Colonic mucosa (tissue), 4 donors: ENCODE data around the gene LMBR1L. TPM values are rescaled to one million over a fixed set of nuclear protein-coding genes. Genes with fewer than 3 reads are reported as not detected.

Experiments
- DNase-seq: peaks from one replicate; pipeline ENCODE4 v3.0.0-alpha.2; 2020
- H3K27ac ChIP-seq: fragments of 200-600 bp; one replicate; pipeline ENCODE4 v1.8.0; 2021
- H3K27me3 ChIP-seq: fragments of 200-600 bp; one replicate; pipeline ENCODE4 v1.8.0; 2021
- H3K36me3 ChIP-seq: fragments of 200-600 bp; one replicate; pipeline ENCODE4 v1.8.0; 2021
- H3K4me1 ChIP-seq: fragments of 200-600 bp; one replicate; pipeline ENCODE4 v1.8.0; 2021; ENCODE audit warnings: mild to moderate bottlenecking
- H3K4me3 ChIP-seq: fragments of 200-600 bp; one replicate; pipeline ENCODE4 v1.8.0; 2021
- H3K9ac ChIP-seq, 2 donors: one replicate each; pipeline ENCODE4 v1.7.0; 2013; ENCODE audit warnings: control low read depth in 2 of 2, low read depth in 2 of 2, low read length in 2 of 2
- H3K9me3 ChIP-seq: fragments of 200-600 bp; one replicate; pipeline ENCODE4 v1.8.0; 2021
- intact Hi-C: fragments of 100-400 bp; cut with DNase I; formaldehyde crosslinking; loops from one replicate; pipeline ENCODE4 v1.14.1; 2022
- total RNA-seq, 2 donors: library from RNA; stranded (reverse); fragmentation: NEBNext Ultra II Directional in 1 of 2; extraction: Animal tissue kit (Norgen Biotek cat#: 25700) in 1 of 2; gene quantifications; one replicate each; pipeline ENCODE4 v1.2.1, GENCODE V29; 2021
- TF ChIP-seq, protein P1 (sequence below): fragments of 200-600 bp; IDR thresholded peaks from one replicate; pipeline ENCODE4 v1.8.0; 2022; ENCODE audit warnings: antibody characterized with exemption, mild to moderate bottlenecking
- donor health status: healthy.
- donor health status: DM: no; HTN: no; CAD: no.
- donor health status: DM: no; HTN: no; CAD: no.

Gene LMBR1L
- total RNA-seq, 2 donors from 2014 or later, result 36.9 to 38.2 TPM

DNA sequence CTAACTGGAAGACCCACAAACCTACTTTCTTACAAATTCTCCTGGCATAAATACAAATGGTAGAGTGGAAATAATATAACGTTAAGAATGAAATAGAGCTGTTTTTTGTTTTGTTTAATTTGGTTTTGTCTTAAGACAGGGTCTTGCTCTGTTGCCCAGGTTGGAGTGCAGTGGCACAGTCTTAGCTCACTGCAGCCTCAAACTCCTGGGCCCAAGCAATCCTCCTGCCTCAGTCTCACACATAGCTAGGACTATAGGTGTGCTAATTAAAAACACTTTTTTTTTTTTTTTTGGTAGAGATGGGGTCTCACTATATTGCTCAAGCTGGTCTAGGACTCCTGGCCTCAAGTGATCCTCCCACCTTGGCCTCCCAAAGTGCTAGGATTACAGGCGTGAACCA is 11.9 kb downstream of the LMBR1L start:
- DNase-seq, result no peak
- Histone ChIP-seq H3K36me3 (peaks cover 18% of the 10 kb centered on the region), H3K27ac (no peak overlapping the region), H3K9ac (no peak overlapping the region), H3K4me1 (peaks cover 3% of the 10 kb centered on the region), H3K9me3 (no peaks in the 10 kb centered on the region), H3K4me3 (no peak overlapping the region), H3K27me3 (peaks cover 12% of the 10 kb centered on the region)
- intact Hi-C loops, result loop anchor here (5.0 kb wide), 1 partner anchor 36 kb away; the partner anchor contains the start of gene KMT2D
- TF ChIP-seq, protein P1, sequence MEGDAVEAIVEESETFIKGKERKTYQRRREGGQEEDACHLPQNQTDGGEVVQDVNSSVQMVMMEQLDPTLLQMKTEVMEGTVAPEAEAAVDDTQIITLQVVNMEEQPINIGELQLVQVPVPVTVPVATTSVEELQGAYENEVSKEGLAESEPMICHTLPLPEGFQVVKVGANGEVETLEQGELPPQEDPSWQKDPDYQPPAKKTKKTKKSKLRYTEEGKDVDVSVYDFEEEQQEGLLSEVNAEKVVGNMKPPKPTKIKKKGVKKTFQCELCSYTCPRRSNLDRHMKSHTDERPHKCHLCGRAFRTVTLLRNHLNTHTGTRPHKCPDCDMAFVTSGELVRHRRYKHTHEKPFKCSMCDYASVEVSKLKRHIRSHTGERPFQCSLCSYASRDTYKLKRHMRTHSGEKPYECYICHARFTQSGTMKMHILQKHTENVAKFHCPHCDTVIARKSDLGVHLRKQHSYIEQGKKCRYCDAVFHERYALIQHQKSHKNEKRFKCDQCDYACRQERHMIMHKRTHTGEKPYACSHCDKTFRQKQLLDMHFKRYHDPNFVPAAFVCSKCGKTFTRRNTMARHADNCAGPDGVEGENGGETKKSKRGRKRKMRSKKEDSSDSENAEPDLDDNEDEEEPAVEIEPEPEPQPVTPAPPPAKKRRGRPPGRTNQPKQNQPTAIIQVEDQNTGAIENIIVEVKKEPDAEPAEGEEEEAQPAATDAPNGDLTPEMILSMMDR, result no peak

DNA sequence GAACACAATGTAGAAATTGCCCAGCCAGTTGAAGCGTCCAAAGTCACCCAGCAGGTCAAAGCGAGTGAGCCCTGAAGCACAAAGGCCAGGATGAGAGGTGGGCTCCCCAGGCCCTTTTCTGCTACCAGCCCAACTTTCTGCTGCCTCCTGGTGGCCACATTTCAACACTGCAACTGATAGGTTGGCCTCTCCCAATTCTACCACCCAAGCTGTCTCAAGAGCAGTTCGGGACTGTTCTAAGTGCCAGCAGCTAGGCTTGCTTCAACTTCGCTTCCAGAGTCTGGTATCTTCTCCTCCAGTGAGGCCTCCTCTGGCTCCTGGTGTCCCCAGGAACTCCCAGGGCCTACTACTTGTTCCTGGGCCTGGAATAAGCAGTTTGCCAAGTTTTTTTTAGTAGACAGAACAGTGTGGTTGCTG is 12.6 kb downstream of the LMBR1L start:
- no peak overlapping the region for H3K9ac ChIP-seq
- H3K36me3 ChIP-seq, result peaks cover 18% of the 10 kb centered on the region
- peaks cover 3% of the 10 kb centered on the region for H3K4me1 ChIP-seq
- H3K27ac ChIP-seq, result no peak overlapping the region
- no peaks in the 10 kb centered on the region for H3K9me3 ChIP-seq
- H3K4me3 ChIP-seq, result no peak overlapping the region
- H3K27me3 ChIP-seq, result peaks cover 16% of the 10 kb centered on the region
- TF ChIP-seq, protein P1, result peak; percentile 72
- peak; percentile 49 for DNase-seq
- intact Hi-C loops, result loop anchor here (5.0 kb wide), 1 partner anchor 36 kb away; the partner anchor contains the start of gene KMT2D

- TF ChIP-seq, protein P1, result no peak
- DNase-seq, result no peak
- Histone ChIP-seq H3K27me3 (peaks cover 21% of the 10 kb centered on the region), H3K4me3 (no peak overlapping the region), H3K9me3 (no peaks in the 10 kb centered on the region), H3K36me3 (peaks cover 14% of the 10 kb centered on the region), H3K4me1 (peaks cover 3% of the 10 kb centered on the region), H3K27ac (no peak overlapping the region), H3K9ac (no peak overlapping the region)
- intact Hi-C loops, result loop anchor here (5.0 kb wide), 1 partner anchor 35 kb away; the partner anchor contains the start of gene KMT2D
Measured at GRCh38 chr12:49097381-49097780, 13.3 kb downstream of the LMBR1L start.

DNA sequence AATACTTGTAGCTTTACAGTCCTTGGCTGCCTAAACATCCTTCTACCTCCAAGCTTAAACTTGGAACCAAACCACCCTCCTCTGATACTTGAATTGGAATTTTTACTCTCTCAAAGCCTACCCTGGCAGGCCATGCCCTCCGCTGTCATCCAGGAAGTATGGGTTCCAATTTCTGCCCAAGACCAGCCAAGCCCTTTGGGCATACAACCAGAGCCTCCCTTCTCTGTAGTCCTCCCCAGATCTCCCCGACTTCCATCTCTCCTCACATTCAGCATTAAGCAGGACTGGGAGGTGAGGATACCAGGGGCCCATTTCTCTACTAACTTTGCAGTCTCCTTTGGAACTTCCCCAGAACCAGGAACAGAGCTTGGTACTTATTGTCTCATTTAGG is 15.7 kb downstream of the LMBR1L start:
- Histone ChIP-seq H3K36me3 (peaks cover 4% of the 10 kb centered on the region), H3K9me3 (no peaks in the 10 kb centered on the region), H3K4me3 (no peak overlapping the region), H3K27me3 (peaks cover 44% of the 10 kb centered on the region), H3K9ac (no peak overlapping the region), H3K4me1 (peaks cover 6% of the 10 kb centered on the region), H3K27ac (no peak overlapping the region)
- TF ChIP-seq, protein P1, result no peak
- intact Hi-C loops, result loop anchor here (5.0 kb wide), 1 partner anchor 33 kb away; the partner anchor contains the start of gene KMT2D
- no peak for DNase-seq

DNA sequence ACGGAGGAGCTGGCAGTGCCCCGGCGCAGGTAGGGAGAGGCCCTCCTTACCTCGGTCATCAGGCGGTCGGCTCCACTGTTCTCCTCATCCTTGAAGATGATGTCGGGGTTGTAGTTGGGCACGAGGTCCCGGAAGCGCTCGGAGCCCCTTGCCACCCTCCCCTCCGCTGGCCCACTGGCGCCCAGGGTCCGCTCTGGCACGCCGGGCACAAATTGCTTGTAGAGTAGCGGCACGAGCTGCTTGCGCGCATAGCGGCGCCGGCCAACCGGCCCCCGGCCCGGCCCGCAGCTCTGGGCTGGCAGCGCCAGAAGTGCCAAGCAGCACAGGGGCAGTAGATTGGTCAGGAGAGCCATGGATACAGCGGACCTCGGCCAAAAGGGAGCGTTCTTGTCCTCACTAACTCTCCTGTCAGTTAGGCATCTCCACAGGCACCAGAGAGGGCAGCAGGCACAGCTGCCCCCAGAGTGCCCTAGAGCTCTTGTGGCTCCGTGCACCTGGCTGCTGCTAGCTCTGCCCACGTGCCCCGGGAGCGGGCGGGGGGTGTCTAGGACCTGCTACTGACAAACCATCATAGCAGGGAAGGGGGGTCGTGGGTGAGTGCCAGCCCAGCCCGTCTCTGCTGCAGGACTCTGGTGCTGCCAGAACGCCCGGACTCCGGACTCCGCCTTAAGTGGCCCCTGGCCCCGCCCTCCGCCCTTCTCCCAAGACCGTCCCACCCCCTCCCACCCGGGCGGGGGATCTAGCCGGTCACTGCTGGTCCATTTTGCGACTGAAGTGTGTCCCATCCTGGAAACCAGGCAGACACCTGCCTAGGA is 16.3 kb downstream of the LMBR1L start, which contains the start of gene DHH:
Gene DHH, minus strand, starts transcription at position 642 of the 815 bp plus-strand sequence. Its CDS starts 289 bp downstream, at position 353.
- no peaks in the 10 kb centered on the region for H3K9me3 ChIP-seq
- intact Hi-C loops, result no loop called here
- H3K36me3 ChIP-seq, result peaks cover 4% of the 10 kb centered on the region
- H3K4me3 ChIP-seq, result no peak within 1 kb of the TSS
- H3K27me3 ChIP-seq, result peaks cover 50% of the 10 kb centered on the region
- no peak for DNase-seq
- no peak within 1 kb of the TSS for H3K27ac ChIP-seq
- H3K4me1 ChIP-seq, result peaks cover 6% of the 10 kb centered on the region
- TF ChIP-seq, protein P1, result no peak
- peak within 1 kb of the TSS in 1 of 2 donors; percentile 26 for H3K9ac ChIP-seq
